GM04504 (cell line): ENCODE data around the gene ZNF415.
"Not testable (repeated sequence)": the region's sequence is repeated elsewhere in the genome, so short reads cannot be mapped to it uniquely, and the experiment has no call there.

Experiments used
- DNase-seq: peaks from one replicate; pipeline ENCODE4 v3.0.0-alpha.2; 2012; ENCODE audit warnings: low read depth

The ZNF415 gene

GRCh38 chr19:53102756-53103233 is 29.9 kb downstream of the ZNF415 start:
- peak; percentile 10 for DNase-seq

DNA sequence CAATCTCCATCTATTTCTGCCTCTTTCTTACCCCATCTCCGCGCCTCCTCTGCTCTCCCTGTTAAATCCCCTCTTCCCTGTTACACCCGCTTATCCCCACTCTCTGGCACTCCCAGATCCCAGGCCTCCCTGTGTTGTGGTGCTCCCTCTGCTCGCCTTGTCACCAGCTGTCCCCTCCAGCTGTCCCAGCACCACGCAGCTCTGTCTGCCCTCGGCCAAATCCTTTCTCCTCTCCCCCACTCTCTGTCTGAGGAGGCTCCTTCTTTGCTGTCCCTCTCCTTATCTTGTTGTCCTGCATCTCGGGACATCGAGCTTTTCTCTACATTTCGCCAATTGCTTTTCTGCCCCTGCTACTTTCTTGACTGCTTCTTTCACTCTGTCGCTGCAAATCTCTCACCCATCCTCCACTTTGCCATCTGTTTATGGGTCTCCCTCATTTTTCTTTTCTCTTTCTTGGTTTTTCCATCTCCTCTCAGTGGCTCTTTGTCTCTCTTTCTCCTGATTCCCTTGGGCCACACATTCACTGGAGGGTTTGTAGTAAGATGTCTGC is 30.4 kb downstream of the ZNF415 start:
- no peak for DNase-seq

GRCh38 chr19:53101518-53101917 is 31.2 kb downstream of the ZNF415 start:
- DNase-seq: no peak

- not testable (repeated sequence) for DNase-seq
Measured at GRCh38 chr19:53098570-53098969, 34.1 kb downstream of the ZNF415 start.

DNA sequence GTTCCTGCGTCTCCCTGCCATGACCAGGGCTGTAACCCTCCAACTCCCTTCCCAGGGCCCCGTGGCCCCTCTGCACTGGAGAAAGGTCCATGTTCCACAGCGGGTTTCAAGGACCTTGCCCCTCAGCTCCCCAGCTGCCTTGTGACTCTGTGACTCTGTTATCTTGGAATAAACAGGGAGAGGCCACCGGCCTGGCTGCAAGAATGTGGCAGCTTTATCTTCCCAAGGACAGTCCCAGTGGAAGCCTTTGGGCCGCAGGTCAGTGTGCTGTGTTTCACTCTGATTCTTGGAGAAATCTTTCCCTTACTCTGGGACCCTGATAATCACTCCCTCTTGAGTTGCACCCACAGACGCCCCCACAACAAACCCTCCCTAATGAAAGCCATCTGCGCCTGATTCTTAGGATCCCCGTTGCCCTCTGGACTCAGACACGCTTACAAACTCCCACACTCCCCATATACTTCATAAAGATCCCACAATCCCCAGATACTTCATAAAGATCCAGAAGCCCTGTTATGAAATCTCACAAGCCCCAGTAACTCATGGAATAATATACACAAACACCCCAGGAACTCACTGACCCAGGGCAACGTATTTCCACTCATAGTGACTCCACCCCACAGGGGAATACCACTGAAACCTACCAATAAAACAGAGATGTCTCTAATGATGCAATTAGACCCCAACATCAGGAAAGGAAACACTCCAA is 35.6 kb downstream of the ZNF415 start:
- not testable (repeated sequence) for DNase-seq

GRCh38 chr19:53096579-53096978 is 36.1 kb downstream of the ZNF415 start:
- DNase-seq: not testable (repeated sequence)

GRCh38 chr19:53094754-53095575 is 37.7 kb downstream of the ZNF415 start:
- DNase-seq: no peak

DNA sequence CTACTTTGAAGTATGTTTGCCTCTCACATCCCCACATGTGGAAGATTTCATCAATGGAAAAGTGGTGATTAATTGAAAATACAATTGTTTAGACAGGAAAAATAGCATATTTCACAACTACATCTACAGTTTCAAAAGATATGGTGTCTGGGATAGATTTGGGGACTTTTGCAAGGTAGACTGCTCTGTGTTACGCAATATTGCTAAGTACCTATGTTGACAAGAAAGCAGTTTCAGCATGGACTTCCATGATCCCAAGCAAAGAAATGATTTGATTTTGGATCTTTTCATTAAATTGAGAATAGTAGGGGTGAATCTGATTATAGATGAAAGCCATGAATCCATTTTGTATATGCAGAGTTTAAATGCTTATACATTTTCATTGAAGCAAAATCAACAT is 40.0 kb downstream of the ZNF415 start:
- no peak for DNase-seq

DNA sequence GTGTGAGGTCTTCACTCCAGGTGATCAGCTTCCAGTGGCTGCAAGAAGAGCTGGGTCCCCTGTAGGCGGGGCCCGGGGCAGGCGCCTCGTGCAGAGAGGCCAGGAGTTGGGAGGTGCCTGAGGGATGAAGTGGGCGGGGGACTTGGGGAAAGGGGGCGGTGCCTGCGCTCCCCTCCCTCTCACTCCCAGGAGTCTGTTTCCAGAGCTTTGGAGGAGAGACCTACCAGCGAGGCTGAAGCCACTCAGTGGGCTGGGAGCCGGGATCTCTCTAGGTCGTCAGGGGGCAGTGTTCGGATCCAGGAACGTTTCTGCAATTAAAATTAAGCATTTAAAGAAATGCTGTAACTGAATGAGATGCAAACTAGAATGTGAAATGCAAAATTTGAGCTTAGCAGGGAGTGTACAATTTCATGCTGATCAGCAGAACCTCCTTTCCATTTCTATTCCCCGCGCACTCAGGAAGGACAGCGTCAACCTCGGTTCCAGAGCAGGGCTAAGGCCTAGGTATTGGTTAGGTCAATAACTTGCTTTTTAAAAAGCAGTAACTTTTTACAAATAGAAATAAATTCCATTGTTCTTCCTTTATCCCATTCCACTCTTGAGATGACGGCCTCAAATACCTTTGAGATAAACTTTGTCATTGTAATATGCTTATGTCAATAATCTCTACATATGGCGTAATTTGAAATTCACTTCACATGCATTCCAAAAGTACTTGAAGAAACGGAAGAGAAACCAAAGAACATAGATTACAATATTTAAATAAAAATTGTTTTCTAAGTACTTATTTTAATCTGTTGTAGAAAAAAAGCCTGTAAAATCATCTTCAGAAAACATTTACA is 41.1 kb downstream of the ZNF415 start:
- no peak for DNase-seq

DNA sequence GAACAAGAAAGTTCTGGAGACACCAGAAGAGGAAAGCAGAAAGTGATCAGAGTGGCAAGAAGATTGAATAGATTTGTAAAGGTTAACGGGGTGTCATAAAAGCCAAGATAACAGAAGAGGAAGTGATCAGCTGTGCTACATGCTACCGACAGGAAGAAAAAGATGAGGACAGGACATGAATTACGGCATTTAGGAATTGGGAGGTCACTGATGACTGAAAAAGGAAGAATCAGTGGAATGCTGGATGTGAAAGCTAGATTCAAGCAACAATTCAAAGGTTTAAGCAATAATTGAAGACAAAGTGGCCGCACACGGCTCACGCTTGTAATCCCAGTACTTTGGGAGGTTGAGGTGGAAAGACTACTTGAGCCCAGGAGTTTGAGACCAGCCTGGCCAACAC is 44.6 kb downstream of the ZNF415 start:
- no peak for DNase-seq

- no peak for DNase-seq
Measured at GRCh38 chr19:53086949-53087348, 45.8 kb downstream of the ZNF415 start.

GRCh38 chr19:53085496-53085895 is 47.2 kb downstream of the ZNF415 start:
- no peak for DNase-seq

DNA sequence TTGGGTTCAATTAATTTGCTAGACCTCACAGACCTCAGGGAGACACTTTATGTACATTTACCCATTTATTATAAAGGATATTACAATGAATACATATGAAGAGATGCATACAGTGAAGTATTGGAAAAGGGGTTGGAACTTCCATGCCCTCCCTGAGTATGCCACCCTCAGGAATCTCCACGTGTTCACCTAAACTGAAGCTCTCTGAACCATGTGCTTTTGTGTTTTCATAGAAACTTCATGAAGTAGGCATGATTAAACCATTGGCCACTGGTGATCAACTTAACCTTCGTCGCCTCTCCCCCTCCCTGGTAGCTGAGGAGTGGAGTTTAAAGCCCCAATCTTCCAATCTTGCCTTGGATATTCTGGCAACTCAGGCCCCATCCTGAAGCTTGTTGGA is 49.8 kb downstream of the ZNF415 start:
- no peak for DNase-seq

- no peak for DNase-seq
Measured at GRCh38 chr19:53079313-53079924, 53.3 kb downstream of the ZNF415 start.

DNA sequence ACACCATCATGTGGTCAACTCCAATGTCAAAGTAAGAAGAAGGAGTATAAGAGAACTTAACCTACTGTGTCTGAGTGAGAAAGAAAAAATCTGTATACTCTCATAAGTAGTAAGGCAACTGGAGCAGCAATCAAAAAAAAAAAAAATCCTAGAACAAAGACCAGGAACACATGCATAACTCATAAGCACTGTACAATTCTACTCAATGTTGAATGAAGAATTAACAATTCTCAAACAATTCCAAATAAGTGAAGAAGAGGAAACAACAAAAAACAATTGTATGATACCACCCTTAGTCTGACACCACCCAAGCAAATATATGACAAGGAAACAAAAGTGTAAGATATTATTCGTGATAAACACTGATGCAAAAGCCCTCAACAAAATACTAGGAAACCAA is 54.0 kb downstream of the ZNF415 start:
- no peak for DNase-seq

- no peak for DNase-seq
Measured at GRCh38 chr19:53076984-53077383, 55.7 kb downstream of the ZNF415 start.

GRCh38 chr19:53068834-53069233 is 63.9 kb downstream of the ZNF415 start:
- DNase-seq: no peak

GRCh38 chr19:53068199-53068598 is 64.5 kb downstream of the ZNF415 start:
- DNase-seq: no peak

GRCh38 chr19:53057904-53058580 is 74.7 kb downstream of the ZNF415 start:
- no peak for DNase-seq
